Measurements from ENCODE around the gene KCNIP4.
A peak's percentile ranks its signal among the peaks of the same experiment; 100 is the strongest.

KCNIP4 gene

DNA sequence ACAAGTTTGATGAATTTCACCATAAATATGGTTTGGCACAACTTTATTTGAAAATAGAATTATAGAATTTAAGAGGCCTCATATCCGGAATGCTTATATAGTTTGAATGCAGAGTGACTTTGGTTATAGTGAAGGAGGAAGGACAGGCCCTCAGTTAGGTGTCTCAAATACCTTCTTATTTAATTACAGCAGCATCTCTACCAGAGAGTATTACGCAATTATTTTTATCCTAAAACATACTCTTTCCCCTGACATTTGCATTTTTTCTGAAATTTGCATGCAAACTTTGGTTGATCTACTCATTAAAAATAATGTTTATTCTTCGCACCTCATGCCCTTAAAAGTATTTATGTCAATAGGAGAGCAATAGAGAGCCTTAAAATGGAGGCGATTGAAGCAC, 942.9 kb downstream of the KCNIP4 start:
- TF ChIP-seq, protein P1, sequence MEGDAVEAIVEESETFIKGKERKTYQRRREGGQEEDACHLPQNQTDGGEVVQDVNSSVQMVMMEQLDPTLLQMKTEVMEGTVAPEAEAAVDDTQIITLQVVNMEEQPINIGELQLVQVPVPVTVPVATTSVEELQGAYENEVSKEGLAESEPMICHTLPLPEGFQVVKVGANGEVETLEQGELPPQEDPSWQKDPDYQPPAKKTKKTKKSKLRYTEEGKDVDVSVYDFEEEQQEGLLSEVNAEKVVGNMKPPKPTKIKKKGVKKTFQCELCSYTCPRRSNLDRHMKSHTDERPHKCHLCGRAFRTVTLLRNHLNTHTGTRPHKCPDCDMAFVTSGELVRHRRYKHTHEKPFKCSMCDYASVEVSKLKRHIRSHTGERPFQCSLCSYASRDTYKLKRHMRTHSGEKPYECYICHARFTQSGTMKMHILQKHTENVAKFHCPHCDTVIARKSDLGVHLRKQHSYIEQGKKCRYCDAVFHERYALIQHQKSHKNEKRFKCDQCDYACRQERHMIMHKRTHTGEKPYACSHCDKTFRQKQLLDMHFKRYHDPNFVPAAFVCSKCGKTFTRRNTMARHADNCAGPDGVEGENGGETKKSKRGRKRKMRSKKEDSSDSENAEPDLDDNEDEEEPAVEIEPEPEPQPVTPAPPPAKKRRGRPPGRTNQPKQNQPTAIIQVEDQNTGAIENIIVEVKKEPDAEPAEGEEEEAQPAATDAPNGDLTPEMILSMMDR (IDR thresholded peaks at IDR 0.05): no peak
- no peaks in the 10 kb centered on the region for H3K9me3 Mint-ChIP-seq
- no peak overlapping the region for H3K4me3 Mint-ChIP-seq
- peaks cover 21% of the 10 kb centered on the region for H3K4me1 Mint-ChIP-seq
- H3K27ac Mint-ChIP-seq: no peak overlapping the region
- no peak for DNase-seq
- peaks cover 4% of the 10 kb centered on the region for H3K27me3 Mint-ChIP-seq (ENCODE audit: low read depth, poor library complexity)
- H3K36me3 Mint-ChIP-seq (ENCODE audit: low read depth): no peaks in the 10 kb centered on the region

DNA sequence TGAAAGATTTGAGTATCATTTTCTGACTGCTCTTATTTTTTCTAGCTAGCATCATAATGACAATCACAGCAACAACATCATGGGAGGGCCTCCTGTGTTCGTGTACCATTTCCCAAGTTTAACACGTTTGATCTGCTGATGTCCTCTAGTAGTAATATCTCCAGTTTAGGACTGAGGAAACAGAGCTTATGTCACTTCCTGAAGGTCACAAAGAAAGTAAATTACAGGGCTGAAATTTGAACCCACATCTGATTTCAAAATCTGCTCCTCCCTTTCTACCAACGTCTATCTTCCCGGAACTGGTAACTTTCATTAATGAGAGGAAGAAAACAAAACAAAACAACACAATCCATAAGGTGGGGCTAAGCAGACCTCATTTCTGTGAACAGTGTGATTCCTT, 945.6 kb downstream of the KCNIP4 start:
- peak overlapping the region; percentile 31 for H3K27ac Mint-ChIP-seq
- peaks cover 16% of the 10 kb centered on the region for H3K4me1 Mint-ChIP-seq
- DNase-seq: no peak
- no peaks in the 10 kb centered on the region for H3K27me3 Mint-ChIP-seq (ENCODE audit: low read depth, poor library complexity)
- H3K4me3 Mint-ChIP-seq: no peak overlapping the region
- H3K36me3 Mint-ChIP-seq (ENCODE audit: low read depth): no peaks in the 10 kb centered on the region
- TF ChIP-seq, protein P1 (IDR thresholded peaks at IDR 0.05): no peak
- no peaks in the 10 kb centered on the region for H3K9me3 Mint-ChIP-seq

DNA sequence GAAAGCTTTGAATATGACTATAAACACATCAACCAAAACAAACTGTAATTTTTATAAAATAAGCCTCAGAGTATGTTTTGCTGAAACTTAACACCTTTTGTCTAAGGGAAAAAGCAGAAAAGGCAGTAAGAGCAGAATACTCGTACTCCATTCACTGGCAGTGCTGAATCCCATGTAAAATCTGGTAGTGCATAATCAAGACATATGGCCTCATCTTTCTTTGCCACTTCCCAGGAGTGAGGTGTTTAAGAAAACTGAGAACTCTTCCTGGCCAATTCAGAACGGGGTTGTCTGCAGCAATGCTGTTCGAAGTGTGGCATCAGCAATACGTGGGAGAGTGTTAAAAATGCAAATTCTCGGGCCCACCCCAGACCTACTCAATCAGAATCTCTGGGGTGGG, 946.3 kb downstream of the KCNIP4 start:
- peaks cover 16% of the 10 kb centered on the region for H3K4me1 Mint-ChIP-seq
- H3K36me3 Mint-ChIP-seq (ENCODE audit: low read depth): no peaks in the 10 kb centered on the region
- TF ChIP-seq, protein P1 (IDR thresholded peaks at IDR 0.05): no peak

DNA sequence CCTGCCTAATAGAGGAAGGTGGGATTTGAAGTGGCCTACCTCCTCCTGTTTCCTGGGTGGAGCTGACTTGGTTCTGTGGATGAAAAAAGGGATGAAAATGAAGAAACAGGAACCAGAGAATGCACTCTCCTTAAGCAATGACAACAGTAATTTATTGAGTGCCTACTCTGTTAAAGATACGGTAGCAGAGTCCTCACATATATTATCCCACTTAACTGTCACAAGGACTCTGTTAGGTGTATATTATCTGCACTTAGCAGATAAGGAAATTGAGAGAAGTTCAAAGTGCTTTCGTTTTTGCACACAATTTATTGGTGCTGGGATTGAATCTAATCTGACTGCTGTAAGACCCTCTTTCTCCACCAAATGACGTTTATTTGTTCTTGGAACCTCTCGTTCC, 947.1 kb downstream of the KCNIP4 start:
- DNase-seq: no peak
- Mint-ChIP-seq H3K36me3 (ENCODE audit: low read depth) (no peaks in the 10 kb centered on the region), H3K4me3 (no peak overlapping the region), H3K9me3 (no peaks in the 10 kb centered on the region), H3K27ac (no peak overlapping the region), H3K27me3 (ENCODE audit: low read depth, poor library complexity) (no peaks in the 10 kb centered on the region), H3K4me1 (peaks cover 16% of the 10 kb centered on the region)
- TF ChIP-seq, protein P1 (IDR thresholded peaks at IDR 0.05): no peak

More for the DNA sequence above, 946.3 kb downstream of the KCNIP4 start:
- no peak for DNase-seq
- no peaks in the 10 kb centered on the region for H3K9me3 Mint-ChIP-seq
- H3K27ac Mint-ChIP-seq: no peak overlapping the region
- no peak overlapping the region for H3K4me3 Mint-ChIP-seq
- H3K27me3 Mint-ChIP-seq (ENCODE audit: low read depth, poor library complexity): no peaks in the 10 kb centered on the region

DNA sequence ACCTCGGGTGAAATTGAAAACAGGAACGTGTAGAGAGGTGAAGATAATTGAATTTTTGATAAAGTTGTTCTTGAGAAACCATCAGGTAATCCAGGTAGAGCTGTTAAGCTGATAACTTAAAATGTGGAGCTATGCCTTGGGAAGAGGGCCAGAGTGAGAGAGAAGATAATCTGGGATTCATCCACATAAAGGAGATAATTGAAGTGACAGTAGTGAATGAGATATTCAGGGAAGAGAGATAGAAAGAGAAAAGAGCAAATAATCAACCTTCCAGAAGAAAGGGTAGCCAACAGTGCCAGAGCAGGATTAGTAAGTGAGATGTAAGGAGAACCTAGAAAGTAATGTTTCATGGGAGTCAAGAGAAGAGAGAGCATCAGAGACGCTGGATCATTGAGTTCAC, 950.7 kb downstream of the KCNIP4 start:
- H3K4me3 Mint-ChIP-seq: no peak overlapping the region
- no peak overlapping the region for H3K27ac Mint-ChIP-seq
- H3K4me1 Mint-ChIP-seq: peaks cover 11% of the 10 kb centered on the region
- no peak for DNase-seq
- H3K27me3 Mint-ChIP-seq (ENCODE audit: low read depth, poor library complexity): no peaks in the 10 kb centered on the region
- TF ChIP-seq, protein P1 (IDR thresholded peaks at IDR 0.05): no peak
- H3K36me3 Mint-ChIP-seq (ENCODE audit: low read depth): no peaks in the 10 kb centered on the region
- H3K9me3 Mint-ChIP-seq: no peaks in the 10 kb centered on the region

DNA sequence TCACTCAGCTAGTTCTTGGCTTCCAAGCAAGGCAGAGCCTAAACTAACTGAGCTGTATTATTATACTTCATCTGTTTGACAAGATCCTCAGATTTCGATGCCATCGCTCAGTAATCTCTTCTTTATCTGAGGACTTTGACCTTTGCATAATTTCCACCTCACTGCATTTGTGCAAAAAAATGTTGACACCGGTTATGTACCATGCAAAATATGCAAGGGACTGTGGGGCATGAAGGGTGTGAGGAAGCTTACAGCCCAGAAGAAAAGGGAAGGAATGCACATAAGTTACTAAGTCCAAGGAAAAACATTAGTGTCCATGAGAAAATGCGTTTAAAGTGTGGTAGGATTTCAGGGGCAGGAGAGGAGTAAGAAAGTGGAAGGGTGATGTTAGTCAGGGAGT, 953.0 kb downstream of the KCNIP4 start:
- no peaks in the 10 kb centered on the region for H3K4me1 Mint-ChIP-seq
- TF ChIP-seq, protein P1 (IDR thresholded peaks at IDR 0.05): no peak
- DNase-seq: no peak
- H3K27ac Mint-ChIP-seq: no peak overlapping the region
- no peak overlapping the region for H3K4me3 Mint-ChIP-seq
- H3K9me3 Mint-ChIP-seq: no peaks in the 10 kb centered on the region
- H3K27me3 Mint-ChIP-seq (ENCODE audit: low read depth, poor library complexity): no peaks in the 10 kb centered on the region
- no peaks in the 10 kb centered on the region for H3K36me3 Mint-ChIP-seq (ENCODE audit: low read depth)

All from nephron progenitor cell (in vitro differentiated cells).